Smooth muscle cell (in vitro differentiated cells): ENCODE measurements around the gene CFAP54. TPM values are rescaled to one million over a fixed set of nuclear protein-coding genes. Genes with fewer than 3 reads are reported as not detected.

ENCODE experiments used
- DNase-seq: peaks from one replicate; lab custom pipeline; 2025; ENCODE audit not compliant: unreplicated experiment; lab: John Stamatoyannopoulos, UW
- H2AFZ ChIP-seq: fragments of 200-600 bp; sonication (generic); 2 replicates; pipeline ENCODE4 v1.6.0; 2016; ENCODE audit warnings: antibody characterized with exemption, low read depth, mild to moderate bottlenecking
- H3F3A ChIP-seq: fragments of 200-600 bp; sonication (generic); 2 replicates; pipeline ENCODE4 v1.6.0; 2017; ENCODE audit warnings: antibody characterized with exemption, low read depth
- H3K27ac ChIP-seq: fragments of 200-600 bp; sonication (generic); 2 replicates; pipeline ENCODE4 v1.5.1; 2016; ENCODE audit warnings: low read depth, mild to moderate bottlenecking
- H3K27me3 ChIP-seq: fragments of 200-600 bp; sonication (generic); 2 replicates; pipeline ENCODE4 v1.6.1; 2016; ENCODE audit warnings: low read depth, mild to moderate bottlenecking
- H3K36me3 ChIP-seq: fragments of 200-600 bp; sonication (generic); 2 replicates; pipeline ENCODE4 v1.5.1; 2016; ENCODE audit warnings: low read depth
- H3K4me1 ChIP-seq: fragments of 200-600 bp; sonication (generic); 2 replicates; pipeline ENCODE4 v1.5.1; 2016; ENCODE audit warnings: low read depth
- H3K4me2 ChIP-seq: fragments of 200-600 bp; sonication (generic); 2 replicates; pipeline ENCODE4 v1.6.0; 2016; ENCODE audit warnings: mild to moderate bottlenecking
- H3K4me3 ChIP-seq: fragments of 200-600 bp; sonication (generic); 2 replicates; pipeline ENCODE4 v1.5.1; 2016; ENCODE audit warnings: mild to moderate bottlenecking
- H3K79me2 ChIP-seq: fragments of 200-600 bp; sonication (generic); 2 replicates; pipeline ENCODE4 v1.6.0; 2016; ENCODE audit warnings: low read depth, mild to moderate bottlenecking
- H3K9ac ChIP-seq: fragments of 200-600 bp; sonication (generic); 2 replicates; pipeline ENCODE4 v1.6.0; 2016; ENCODE audit warnings: low read depth
- H3K9me3 ChIP-seq: fragments of 200-600 bp; sonication (generic); replicated peaks from 2 replicates; pipeline ENCODE4 v1.5.1; 2016; ENCODE audit warnings: low read depth
- H4K20me1 ChIP-seq: fragments of 200-600 bp; sonication (generic); 2 replicates; pipeline ENCODE4 v1.6.0; 2016; ENCODE audit warnings: low read depth
- WGBS: methylation state at CpG from one replicate; pipeline ENCODE4 v1.1.7; 2016; ENCODE audit warnings: low lambda C conversion rate; 5-methylcytosine and 5-hydroxymethylcytosine counted together
- polyA plus RNA-seq: library from polyadenylated mRNA; unstranded; fragments of >200 nt; fragmentation: Nextera tagmentation; extraction: Ambion mirVana; gene quantifications from 2 replicates; pipeline ENCODE4 v1.2.1, GENCODE V29; 2016
- total RNA-seq: library from RNA; depleted of rRNA; stranded (reverse); fragments of >200 nt; gene quantifications from 2 replicates; pipeline ENCODE4 v1.2.3, GENCODE V29; 2014
- TF ChIP-seq, protein P1 (sequence below): fragments of 200-600 bp; sonication (generic); IDR thresholded peaks from 2 replicates; pipeline ENCODE4 v1.5.1; 2017; ENCODE audit warnings: borderline replicate concordance, mild to moderate bottlenecking, antibody characterized with exemption; ENCODE audit not compliant: insufficient read depth, poor library complexity, severe bottlenecking

Gene CFAP54
- total and polyA plus RNA-seq, 2 experiments from 2014 or later, result 0.35 to 0.67 TPM

- Histone ChIP-seq H3K9ac (peak overlapping the region; percentile 71), H3K27me3 (no peaks in the 10 kb centered on the region), H3K4me3 (no peak overlapping the region), H3K27ac (peak overlapping the region; percentile 94), H3K4me1 (peaks cover 9% of the 10 kb centered on the region), H3K9me3 (no peaks in the 10 kb centered on the region), H3K36me3 (no peaks in the 10 kb centered on the region), H3F3A (peaks cover 9% of the 10 kb centered on the region), H3K4me2 (peak overlapping the region; percentile 42), H3K79me2 (no peaks in the 10 kb centered on the region), H4K20me1 (no peaks in the 10 kb centered on the region), H2AFZ (peak overlapping the region; percentile 57)
- TF ChIP-seq, protein P1, sequence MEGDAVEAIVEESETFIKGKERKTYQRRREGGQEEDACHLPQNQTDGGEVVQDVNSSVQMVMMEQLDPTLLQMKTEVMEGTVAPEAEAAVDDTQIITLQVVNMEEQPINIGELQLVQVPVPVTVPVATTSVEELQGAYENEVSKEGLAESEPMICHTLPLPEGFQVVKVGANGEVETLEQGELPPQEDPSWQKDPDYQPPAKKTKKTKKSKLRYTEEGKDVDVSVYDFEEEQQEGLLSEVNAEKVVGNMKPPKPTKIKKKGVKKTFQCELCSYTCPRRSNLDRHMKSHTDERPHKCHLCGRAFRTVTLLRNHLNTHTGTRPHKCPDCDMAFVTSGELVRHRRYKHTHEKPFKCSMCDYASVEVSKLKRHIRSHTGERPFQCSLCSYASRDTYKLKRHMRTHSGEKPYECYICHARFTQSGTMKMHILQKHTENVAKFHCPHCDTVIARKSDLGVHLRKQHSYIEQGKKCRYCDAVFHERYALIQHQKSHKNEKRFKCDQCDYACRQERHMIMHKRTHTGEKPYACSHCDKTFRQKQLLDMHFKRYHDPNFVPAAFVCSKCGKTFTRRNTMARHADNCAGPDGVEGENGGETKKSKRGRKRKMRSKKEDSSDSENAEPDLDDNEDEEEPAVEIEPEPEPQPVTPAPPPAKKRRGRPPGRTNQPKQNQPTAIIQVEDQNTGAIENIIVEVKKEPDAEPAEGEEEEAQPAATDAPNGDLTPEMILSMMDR, result no peak
- no peak for DNase-seq
- 20% methylated on average over 6 of the region's 6 CpGs for WGBS
These were observed 43.4 kb upstream of the CFAP54 start for GRCh38 chr12:96445691-96446583.

DNA sequence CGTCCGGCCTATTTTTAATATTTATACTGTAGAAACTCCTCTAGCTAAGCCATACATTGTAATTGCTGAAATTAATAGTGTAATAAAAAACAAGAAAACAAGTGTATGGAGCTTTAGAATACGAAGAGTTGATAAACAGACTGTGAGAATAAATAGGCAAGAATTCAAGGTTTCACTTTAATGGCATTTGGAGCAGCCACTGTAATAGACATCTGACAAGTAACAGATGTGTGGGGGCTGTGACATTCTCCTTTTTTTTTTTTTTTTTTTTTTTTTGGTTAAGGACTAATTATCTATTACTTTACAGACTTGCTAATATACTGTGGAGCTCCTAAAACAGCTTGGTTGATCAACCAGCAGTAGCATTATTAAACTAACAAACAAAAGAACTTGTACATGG is 42.1 kb upstream of the CFAP54 start:
- Histone ChIP-seq H3F3A (peaks cover 9% of the 10 kb centered on the region), H4K20me1 (no peaks in the 10 kb centered on the region), H3K9ac (peak overlapping the region; percentile 59), H3K79me2 (no peaks in the 10 kb centered on the region), H3K9me3 (no peaks in the 10 kb centered on the region), H3K36me3 (no peaks in the 10 kb centered on the region), H3K4me3 (no peak overlapping the region), H3K4me2 (no peak overlapping the region), H3K27ac (peak overlapping the region; percentile 94), H2AFZ (no peak overlapping the region), H3K4me1 (peaks cover 9% of the 10 kb centered on the region), H3K27me3 (no peaks in the 10 kb centered on the region)
- WGBS, result 88% methylated on average over 3 of the region's 3 CpGs
- no peak for DNase-seq
- TF ChIP-seq, protein P1, result no peak

GRCh38 chr12:96448300-96448699 is 41.1 kb upstream of the CFAP54 start:
- H3K9me3 ChIP-seq, result no peaks in the 10 kb centered on the region
- H3K4me3 ChIP-seq, result no peak overlapping the region
- WGBS, result 61% methylated on average over 3 of the region's 3 CpGs
- H3K4me1 ChIP-seq, result peaks cover 9% of the 10 kb centered on the region
- H4K20me1 ChIP-seq, result no peaks in the 10 kb centered on the region
- no peak for DNase-seq
- peaks cover 9% of the 10 kb centered on the region for H3F3A ChIP-seq
- no peak overlapping the region for H2AFZ ChIP-seq
- H3K9ac ChIP-seq, result no peak overlapping the region
- H3K4me2 ChIP-seq, result no peak overlapping the region
- H3K27me3 ChIP-seq, result no peaks in the 10 kb centered on the region
- H3K36me3 ChIP-seq, result no peaks in the 10 kb centered on the region
- TF ChIP-seq, protein P1, result no peak
- H3K79me2 ChIP-seq, result no peaks in the 10 kb centered on the region
- peak overlapping the region; percentile 25 for H3K27ac ChIP-seq
